GM12892 (cell line): Measurements from ENCODE around the gene ASCC3.

ENCODE experiments used
- POLR2A ChIP-seq: IDR thresholded peaks from 2 replicates; pipeline ENCODE4 v1.6.1; 2011; ENCODE audit warnings: low read depth, low read length, control low read depth
- POLR2AphosphoS5 ChIP-seq: IDR thresholded peaks from 2 replicates; pipeline ENCODE4 v1.6.1; 2011; ENCODE audit warnings: low read depth, low read length, control low read depth

DNA sequence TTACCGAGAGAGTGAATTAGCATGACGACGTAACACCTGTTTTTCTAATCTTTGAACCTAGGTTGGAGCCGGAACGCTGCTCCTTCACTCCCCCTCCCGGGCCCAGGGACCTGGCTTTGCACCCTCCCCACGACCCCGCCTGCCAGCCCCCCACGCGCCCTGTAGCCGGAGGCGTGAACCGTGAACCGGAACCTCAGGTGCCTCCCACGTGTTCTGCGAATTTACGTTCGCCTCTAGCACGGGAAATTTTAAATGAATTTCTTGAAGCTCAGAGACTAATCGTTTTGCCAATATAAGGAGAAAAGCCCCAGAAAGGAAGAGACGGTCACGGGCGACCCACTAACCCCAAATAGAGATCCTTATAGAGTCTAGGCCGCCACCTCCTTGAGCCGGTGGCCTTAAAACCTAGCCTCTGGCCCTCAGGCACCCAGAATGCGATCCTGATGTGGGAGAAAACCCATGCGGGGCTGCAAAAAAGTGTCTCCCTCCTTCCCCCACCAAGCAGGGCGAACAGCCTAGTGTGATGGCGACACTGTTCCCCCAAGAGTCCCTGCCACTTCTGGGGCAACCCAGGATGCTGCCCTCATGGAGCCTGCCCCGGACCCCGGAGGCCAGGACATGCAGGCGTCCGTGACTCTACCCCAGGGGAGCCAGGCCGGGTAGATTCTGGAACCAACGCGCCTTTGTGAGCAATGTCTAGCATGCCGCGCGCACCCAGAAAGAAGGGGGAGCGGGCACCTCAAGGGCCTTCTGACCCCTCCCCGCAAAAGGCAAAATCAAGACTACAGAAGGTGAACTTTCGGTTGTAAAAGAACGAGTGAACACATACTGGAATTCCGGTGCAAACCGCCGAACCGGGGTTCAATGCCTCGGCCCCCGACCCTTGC, 413.8 kb downstream of the ASCC3 start:
- TF ChIP-seq POLR2A (no peak), POLR2AphosphoS5 (no peak)
